ENCODE measurements around the gene CLK3.
"Not testable (repeated sequence)": the region's sequence is repeated elsewhere in the genome, so short reads cannot be mapped to it uniquely, and the experiment has no call there.

Gene CLK3

DNA sequence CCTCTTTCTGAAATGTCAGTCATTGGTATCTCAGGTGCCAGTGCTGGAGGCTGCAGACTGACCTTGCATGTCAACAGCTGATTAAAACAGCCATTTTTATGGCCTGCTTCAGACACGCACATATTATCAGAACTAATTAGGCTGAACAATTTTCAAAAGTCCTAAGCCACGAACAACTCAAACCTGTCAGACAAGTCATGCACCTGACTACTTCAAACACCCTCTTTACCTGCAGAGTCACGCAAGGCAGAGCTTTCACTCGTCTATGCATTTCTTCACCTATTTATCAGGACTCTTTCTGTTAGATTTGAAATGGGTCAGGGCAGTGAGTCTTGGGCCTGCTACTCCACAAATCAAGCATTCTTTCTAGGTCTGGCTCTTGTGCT, 26.7 kb downstream of the CLK3 start:
- no peak for FAIRE-seq
- no peak for DNase-seq (ENCODE audit: low spot score)

GRCh38 chr15:74642734-74643664, 27.4 kb downstream of the CLK3 start:
- no peak for DNase-seq (ENCODE audit: low spot score)
- FAIRE-seq: no peak

GRCh38 chr15:74643665-74644204, 28.1 kb downstream of the CLK3 start:
- DNase-seq (ENCODE audit: low spot score): no peak
- no peak for FAIRE-seq

DNA sequence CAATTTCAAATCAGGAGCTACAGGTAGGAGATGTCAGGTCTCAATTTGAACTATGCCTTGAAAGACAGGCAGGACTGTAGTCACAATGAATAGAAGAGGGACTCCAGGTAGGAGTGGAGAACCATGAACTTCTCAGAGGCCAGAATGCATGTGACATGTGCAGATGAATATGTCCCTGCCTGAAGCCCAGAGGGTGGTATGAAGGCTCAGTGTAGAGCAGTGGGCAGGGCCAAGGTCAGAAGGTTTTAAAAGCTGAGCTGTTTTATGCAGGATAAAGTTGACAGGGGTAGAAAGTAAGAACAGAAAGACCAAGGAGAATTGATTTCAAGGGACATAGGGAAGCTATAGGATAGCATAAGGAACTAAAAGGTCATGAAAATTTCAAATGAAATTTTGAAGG, 30.8 kb downstream of the CLK3 start:
- DNase-seq (ENCODE audit: low spot score): no peak
- no peak for FAIRE-seq

DNA sequence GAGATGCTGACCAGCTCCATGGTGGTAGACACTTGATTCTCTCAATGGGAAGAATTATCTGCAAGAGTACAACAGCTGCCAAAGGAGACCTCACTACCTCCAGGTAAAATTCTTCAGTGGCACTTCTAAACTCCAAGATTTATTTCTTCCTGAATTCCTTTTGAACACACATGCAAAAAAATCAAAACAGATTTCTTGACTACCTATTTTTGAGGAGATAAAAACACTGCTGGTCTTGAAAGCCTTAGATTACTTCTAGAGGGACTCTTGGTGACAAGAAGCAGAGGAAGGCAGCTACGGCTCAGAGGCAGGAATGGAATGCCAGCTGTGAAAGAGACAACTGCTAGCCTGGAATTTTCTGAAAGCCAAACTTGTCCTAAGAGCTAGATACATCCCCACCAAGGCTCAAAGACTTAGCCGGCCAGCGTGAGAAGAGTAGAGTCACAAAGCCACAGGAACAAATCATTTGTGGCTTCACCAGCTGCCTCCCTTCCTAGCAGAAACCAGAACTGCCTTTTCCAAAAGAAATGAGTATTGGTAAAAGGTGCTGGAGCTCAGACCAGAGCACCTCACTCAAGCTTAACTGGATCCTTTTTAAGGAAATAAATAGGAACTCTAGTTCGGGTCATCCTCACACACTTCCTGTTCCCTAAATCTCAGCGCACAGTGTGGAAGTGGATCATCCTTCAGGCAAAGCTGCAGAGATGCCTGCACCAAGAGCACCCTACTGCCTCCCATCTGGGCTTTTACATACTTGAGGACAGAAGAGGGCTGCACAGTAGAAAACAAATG, 32.6 kb downstream of the CLK3 start:
- FAIRE-seq (no peak), DNase-seq (ENCODE audit: low spot score) (no peak)

DNA sequence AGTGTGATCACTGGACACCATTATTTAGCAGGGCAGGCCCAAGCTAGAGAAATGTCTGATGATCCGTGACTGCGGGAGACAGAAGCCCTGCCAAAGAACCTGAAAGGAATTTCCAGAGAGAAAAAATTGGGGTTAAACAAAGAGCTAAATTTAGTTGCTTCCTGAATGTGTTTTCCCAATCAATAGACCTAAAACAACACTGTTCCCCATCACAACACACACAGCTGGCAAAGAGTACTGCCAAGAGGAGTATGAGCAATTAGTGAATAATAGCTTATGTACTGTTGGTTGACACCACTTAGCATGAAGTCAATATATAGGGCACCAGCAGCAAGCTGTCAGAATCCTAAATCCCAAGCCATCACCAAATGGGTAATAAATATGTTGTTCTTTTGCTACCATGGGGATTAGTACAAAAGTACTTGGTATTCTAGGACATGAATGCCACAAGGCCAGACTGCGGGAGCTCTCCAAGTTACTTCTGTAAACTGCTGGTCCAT, 35.7 kb downstream of the CLK3 start:
- DNase-seq (ENCODE audit: low spot score): no peak
- FAIRE-seq: no peak

DNA sequence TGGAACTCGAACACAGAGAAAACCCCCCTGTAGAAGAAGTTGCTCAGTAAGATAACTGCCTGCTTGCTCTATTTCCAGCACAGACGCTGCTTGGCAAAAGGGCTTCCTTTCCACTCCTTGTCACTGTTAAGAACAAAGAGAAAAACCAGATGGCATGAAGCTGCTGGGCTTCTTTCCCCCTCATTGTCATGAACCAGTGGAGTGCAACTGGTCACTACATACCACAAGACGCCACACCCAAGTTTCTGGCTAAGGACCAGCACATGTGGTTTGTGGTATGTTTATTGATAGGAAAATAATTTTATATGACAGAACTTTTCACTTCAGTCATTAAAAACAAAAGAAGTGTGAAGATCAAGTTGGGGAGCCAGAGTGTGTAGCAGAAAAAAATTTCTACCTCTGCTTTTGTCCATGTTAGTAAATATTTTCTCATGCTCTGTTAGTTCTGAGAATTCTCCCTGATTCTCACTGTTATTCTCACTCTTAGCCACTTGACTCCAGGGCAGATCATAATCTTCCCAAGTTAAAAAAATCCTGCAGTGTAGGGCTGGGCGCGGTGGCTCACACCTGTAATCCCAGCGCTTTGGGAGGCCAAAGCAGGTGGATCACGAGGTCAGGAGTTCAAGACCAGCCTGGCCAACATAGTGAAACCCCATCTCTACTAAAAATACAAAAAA, 37.9 kb downstream of the CLK3 start:
- FAIRE-seq (peak; percentile 74), DNase-seq (ENCODE audit: low spot score) (peak; percentile 13)

DNA sequence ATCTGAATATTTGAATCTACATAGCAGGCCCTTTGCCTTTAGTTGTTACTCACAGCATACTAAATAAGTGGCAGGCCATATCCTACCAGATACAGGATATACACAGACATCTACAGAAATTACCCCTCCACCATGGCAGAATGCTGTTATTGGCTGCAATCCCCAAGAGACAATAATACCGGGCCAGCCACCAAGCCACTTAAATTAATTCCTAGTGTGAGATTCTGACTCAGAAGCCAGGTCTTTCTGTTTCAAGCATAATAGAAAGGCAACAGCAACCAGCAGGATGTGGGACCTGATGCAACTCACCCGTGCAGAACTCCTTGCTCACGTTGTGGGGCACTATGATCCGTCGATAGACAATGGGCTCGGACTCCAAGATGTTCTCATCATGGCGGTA, 39.8 kb downstream of the CLK3 start:
- DNase-seq (ENCODE audit: low spot score) (no peak), FAIRE-seq (no peak)

- no peak for FAIRE-seq
- no peak for DNase-seq (ENCODE audit: low spot score)
Measured at GRCh38 chr15:74656935-74657535, 41.4 kb downstream of the CLK3 start.

- FAIRE-seq: no peak
Measured at GRCh38 chr15:74657846-74658245, 42.2 kb downstream of the CLK3 start.

DNA sequence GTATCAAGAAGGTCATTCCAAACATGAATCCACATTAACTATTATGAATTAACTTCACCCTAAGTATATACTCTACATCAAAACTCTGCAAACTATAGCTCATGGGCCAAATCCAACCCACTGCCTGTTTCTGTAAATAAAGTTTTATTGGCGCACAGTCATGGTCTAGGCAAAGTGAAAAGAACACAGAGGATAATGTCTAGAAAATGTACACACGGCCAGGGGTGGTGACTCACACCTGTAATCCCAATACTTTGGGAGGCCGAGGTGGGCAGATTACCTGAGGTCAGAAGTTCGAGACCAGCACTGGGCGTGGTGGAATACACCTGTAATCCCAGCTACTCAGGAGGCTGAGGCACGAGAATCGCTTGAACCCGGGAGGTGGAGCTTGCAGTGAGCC, 45.6 kb downstream of the CLK3 start:
- not testable (repeated sequence) for FAIRE-seq; DNase-seq (ENCODE audit: low spot score)

More at GRCh38 chr15:74657846-74658245, 42.2 kb downstream of the CLK3 start:
- no peak for DNase-seq (ENCODE audit: low spot score)

- DNase-seq (ENCODE audit: low spot score) (no peak), FAIRE-seq (no peak)
Measured at GRCh38 chr15:74662064-74662860, 46.6 kb downstream of the CLK3 start.

GRCh38 chr15:74663303-74664027, 47.8 kb downstream of the CLK3 start:
- DNase-seq (ENCODE audit: low spot score) (no peak), FAIRE-seq (no peak)

DNA sequence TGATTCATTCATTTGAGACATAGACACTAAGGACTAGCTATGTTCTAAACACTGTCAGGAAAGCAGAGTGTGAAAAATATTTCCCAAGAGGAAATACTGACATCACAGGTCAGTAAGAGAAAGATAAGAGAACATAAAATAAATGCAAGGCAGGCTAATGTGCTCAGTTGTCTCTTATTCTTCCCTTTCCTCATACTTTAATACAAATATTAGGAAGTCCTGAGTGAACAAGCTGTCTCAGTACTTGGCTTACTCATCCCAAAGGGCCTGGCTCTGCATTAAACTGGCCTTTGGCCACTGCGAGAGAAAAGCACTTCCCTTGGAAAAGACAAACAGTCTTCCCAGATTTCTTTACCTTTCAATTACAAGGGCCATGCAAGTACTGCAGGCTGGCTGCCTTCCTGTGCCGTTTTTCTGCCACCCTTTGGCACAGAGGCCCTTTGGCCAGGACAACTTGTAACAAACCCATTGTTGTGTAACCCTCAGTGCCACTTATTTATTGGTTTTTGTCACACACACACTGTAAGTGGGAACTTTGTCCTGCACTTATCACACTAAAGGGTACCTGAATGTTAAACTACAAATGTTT, 48.5 kb downstream of the CLK3 start:
- DNase-seq (ENCODE audit: low spot score) (no peak), FAIRE-seq (no peak)

- FAIRE-seq (no peak), DNase-seq (ENCODE audit: low spot score) (no peak)
Measured at GRCh38 chr15:74664670-74665069, 49.0 kb downstream of the CLK3 start.

DNA sequence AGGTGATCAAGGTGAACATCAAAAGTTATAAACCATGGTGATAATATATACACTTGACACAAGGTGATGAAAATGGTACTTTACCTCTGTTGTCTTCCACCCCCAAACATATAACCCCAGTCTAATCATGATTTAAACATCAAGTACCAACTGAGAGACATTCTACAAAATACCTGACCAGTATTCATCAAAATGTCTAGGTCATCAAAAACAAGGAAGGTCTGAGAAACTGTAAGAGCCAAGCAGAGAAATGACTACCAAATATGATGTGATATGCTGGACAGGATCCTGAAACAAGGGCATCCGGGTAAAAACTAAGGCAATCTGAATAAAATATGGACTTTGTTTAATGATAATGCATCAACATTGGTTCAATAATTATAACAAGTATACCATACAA, 52.3 kb downstream of the CLK3 start:
- DNase-seq (ENCODE audit: low spot score) (no peak), FAIRE-seq (no peak)

- FAIRE-seq: no peak
- DNase-seq (ENCODE audit: low spot score): no peak
Measured at GRCh38 chr15:74669627-74670026, 54.0 kb downstream of the CLK3 start.

DNA sequence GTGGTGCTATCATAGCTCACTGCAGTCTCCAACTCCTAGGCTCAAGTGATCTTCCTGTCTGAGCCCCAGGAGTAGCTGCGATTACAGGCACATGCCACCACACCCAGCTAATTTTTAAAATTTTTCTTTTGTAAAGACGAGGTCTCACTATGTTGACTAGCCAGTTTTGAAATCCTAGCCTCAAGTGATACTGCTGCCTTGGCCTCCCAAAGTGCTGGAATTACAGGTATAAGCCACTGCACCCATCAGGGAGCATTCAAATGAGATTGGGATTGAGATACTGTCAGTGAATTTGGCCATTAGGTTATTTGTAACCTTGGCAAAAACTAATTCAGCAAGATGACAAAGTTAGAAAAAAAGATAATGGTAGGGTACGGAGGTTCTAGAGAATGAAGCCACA, 58.5 kb downstream of the CLK3 start:
- DNase-seq (ENCODE audit: low spot score): no peak
- FAIRE-seq: no peak

GRCh38 chr15:74676801-74677200, 61.2 kb downstream of the CLK3 start:
- DNase-seq (ENCODE audit: low spot score) (no peak), FAIRE-seq (no peak)

All from RCC 7860 (cell line).